ENCODE results near the gene TPRG1L.

The TPRG1L gene

GRCh38 chr1:3593334-3593733, 31.5 kb upstream of the TPRG1L start:
- H3K27ac ChIP-seq (ENCODE audit: low read length): no peak overlapping the region
- no peak for TF ChIP-seq EZH2 (optimal IDR thresholded peaks at IDR 0.05; ENCODE audit: low read depth, low read length)
- TF ChIP-seq CTCF (IDR thresholded peaks at IDR 0.05; ENCODE audit: low read length): no peak
- TF ChIP-seq EZH2phosphoT487 (IDR thresholded peaks at IDR 0.05; ENCODE audit: low read length): no peak
- H3K9ac ChIP-seq (ENCODE audit: low read length): no peak overlapping the region
- peaks cover 92% of the 10 kb centered on the region for H3K27me3 ChIP-seq (replicated peaks; ENCODE audit: insufficient read depth, low read length)
- H3K4me1 ChIP-seq (ENCODE audit: low read length): 0 out of 2 replicates have a peak, but pooled peaks cover 9% of the 10 kb centered on the region
- no peaks in the 10 kb centered on the region for H3K9me3 ChIP-seq (replicated peaks; ENCODE audit: insufficient read depth, low read length)
- no peaks in the 10 kb centered on the region for H3K9me2 ChIP-seq (replicated peaks; ENCODE audit: insufficient read depth, low read length)
- H4K20me1 ChIP-seq (ENCODE audit: insufficient read depth, low read length): no peaks in the 10 kb centered on the region
- no peak overlapping the region for H2AFZ ChIP-seq (ENCODE audit: low read length)
- no peaks in the 10 kb centered on the region for H3F3A ChIP-seq (ENCODE audit: insufficient read depth, low read length)
- DNase-seq: no peak
- no peak overlapping the region for H3K4me3 ChIP-seq (ENCODE audit: low read length)
- no peaks in the 10 kb centered on the region for H3K79me2 ChIP-seq (ENCODE audit: low read length)
- no peak overlapping the region for H3K4me2 ChIP-seq (ENCODE audit: low read depth, low read length)
- no peaks in the 10 kb centered on the region for H3K36me3 ChIP-seq (replicated peaks; ENCODE audit: insufficient read depth, low read length)

- Histone ChIP-seq H3K4me1 (ENCODE audit: low read length) (0 out of 2 replicates have a peak, but pooled peaks cover 9% of the 10 kb centered on the region), H3K4me3 (ENCODE audit: low read length) (no peak overlapping the region), H3K79me2 (ENCODE audit: low read length) (no peaks in the 10 kb centered on the region), H2AFZ (ENCODE audit: low read length) (no peak overlapping the region), H3K9me2 (replicated peaks; ENCODE audit: insufficient read depth, low read length) (no peaks in the 10 kb centered on the region), H3K9me3 (replicated peaks; ENCODE audit: insufficient read depth, low read length) (no peaks in the 10 kb centered on the region), H3K4me2 (ENCODE audit: low read depth, low read length) (no peak overlapping the region), H3K27ac (ENCODE audit: low read length) (no peak overlapping the region), H3K9ac (ENCODE audit: low read length) (no peak overlapping the region), H3K27me3 (replicated peaks; ENCODE audit: insufficient read depth, low read length) (peaks cover 93% of the 10 kb centered on the region), H3F3A (ENCODE audit: insufficient read depth, low read length) (no peaks in the 10 kb centered on the region), H4K20me1 (ENCODE audit: insufficient read depth, low read length) (no peaks in the 10 kb centered on the region), H3K36me3 (replicated peaks; ENCODE audit: insufficient read depth, low read length) (no peaks in the 10 kb centered on the region)
- DNase-seq: no peak
- TF ChIP-seq EZH2phosphoT487 (IDR thresholded peaks at IDR 0.05; ENCODE audit: low read length): no peak
- no peak for TF ChIP-seq EZH2 (optimal IDR thresholded peaks at IDR 0.05; ENCODE audit: low read depth, low read length)
- no peak for TF ChIP-seq CTCF (IDR thresholded peaks at IDR 0.05; ENCODE audit: low read length)
These were observed 31.1 kb upstream of the TPRG1L start for GRCh38 chr1:3593745-3594144.

- Histone ChIP-seq H3K9me3 (replicated peaks; ENCODE audit: insufficient read depth, low read length) (no peaks in the 10 kb centered on the region), H3K79me2 (ENCODE audit: low read length) (no peaks in the 10 kb centered on the region), H2AFZ (ENCODE audit: low read length) (no peak overlapping the region), H3K4me1 (ENCODE audit: low read length) (0 out of 2 replicates have a peak, but pooled peaks cover 9% of the 10 kb centered on the region), H3K27me3 (replicated peaks; ENCODE audit: insufficient read depth, low read length) (peaks cover 93% of the 10 kb centered on the region), H4K20me1 (ENCODE audit: insufficient read depth, low read length) (no peaks in the 10 kb centered on the region), H3K9me2 (replicated peaks; ENCODE audit: insufficient read depth, low read length) (no peaks in the 10 kb centered on the region), H3K36me3 (replicated peaks; ENCODE audit: insufficient read depth, low read length) (no peaks in the 10 kb centered on the region), H3K9ac (ENCODE audit: low read length) (no peak overlapping the region), H3K27ac (ENCODE audit: low read length) (no peak overlapping the region), H3F3A (ENCODE audit: insufficient read depth, low read length) (no peaks in the 10 kb centered on the region), H3K4me2 (ENCODE audit: low read depth, low read length) (no peak overlapping the region), H3K4me3 (ENCODE audit: low read length) (no peak overlapping the region)
- DNase-seq: no peak
- TF ChIP-seq EZH2 (optimal IDR thresholded peaks at IDR 0.05; ENCODE audit: low read depth, low read length): no peak
These were observed 30.0 kb upstream of the TPRG1L start for GRCh38 chr1:3594706-3595377.

GRCh38 chr1:3595949-3596348, 28.9 kb upstream of the TPRG1L start:
- Histone ChIP-seq H3F3A (ENCODE audit: insufficient read depth, low read length) (no peaks in the 10 kb centered on the region), H3K79me2 (ENCODE audit: low read length) (no peaks in the 10 kb centered on the region), H3K4me2 (ENCODE audit: low read depth, low read length) (no peak overlapping the region), H3K27ac (ENCODE audit: low read length) (no peak overlapping the region), H3K27me3 (replicated peaks; ENCODE audit: insufficient read depth, low read length) (peaks cover 93% of the 10 kb centered on the region), H3K4me1 (ENCODE audit: low read length) (0 out of 2 replicates have a peak, but pooled peaks cover 9% of the 10 kb centered on the region), H3K9me2 (replicated peaks; ENCODE audit: insufficient read depth, low read length) (no peaks in the 10 kb centered on the region), H3K4me3 (ENCODE audit: low read length) (no peak overlapping the region), H4K20me1 (ENCODE audit: insufficient read depth, low read length) (no peaks in the 10 kb centered on the region), H3K36me3 (replicated peaks; ENCODE audit: insufficient read depth, low read length) (no peaks in the 10 kb centered on the region), H3K9ac (ENCODE audit: low read length) (no peak overlapping the region), H3K9me3 (replicated peaks; ENCODE audit: insufficient read depth, low read length) (no peaks in the 10 kb centered on the region), H2AFZ (ENCODE audit: low read length) (no peak overlapping the region)
- DNase-seq: no peak
- TF ChIP-seq EZH2phosphoT487 (IDR thresholded peaks at IDR 0.05; ENCODE audit: low read length): no peak
- TF ChIP-seq CTCF (IDR thresholded peaks at IDR 0.05; ENCODE audit: low read length): no peak
- no peak for TF ChIP-seq EZH2 (optimal IDR thresholded peaks at IDR 0.05; ENCODE audit: low read depth, low read length)

Data from MM.1S (cell line).